ENCODE results near the gene PRR32.

Gene PRR32

DNA sequence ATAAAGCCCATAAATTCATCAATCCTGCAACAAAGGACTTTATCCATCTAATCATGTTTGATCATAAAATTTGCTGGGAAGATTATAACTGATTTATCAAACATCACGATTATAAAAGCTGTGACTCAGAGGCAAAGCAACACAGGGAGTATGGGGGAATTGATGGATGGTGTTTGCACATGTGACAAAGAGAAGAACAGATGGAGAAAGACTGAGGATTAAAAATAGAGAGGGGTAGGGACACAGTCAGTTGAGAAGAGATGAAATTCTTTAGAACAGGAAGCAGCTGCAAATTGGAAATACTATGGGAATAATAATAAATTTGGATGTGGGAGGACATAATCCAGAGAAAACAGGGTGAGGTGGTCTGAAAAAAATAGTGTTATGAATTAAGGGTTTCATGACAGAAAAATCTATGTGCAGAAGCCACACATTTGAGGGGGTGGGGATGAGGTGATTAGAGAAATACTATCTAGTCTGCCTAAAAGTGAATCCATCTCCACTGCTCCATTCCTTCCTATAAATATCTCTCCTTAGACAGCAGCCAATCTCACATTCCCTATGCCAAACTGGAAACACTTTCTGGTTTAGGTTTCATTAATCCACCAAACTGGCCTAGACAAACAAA is 6.2 kb downstream of the PRR32 start:
- TF ChIP-seq, protein P1, sequence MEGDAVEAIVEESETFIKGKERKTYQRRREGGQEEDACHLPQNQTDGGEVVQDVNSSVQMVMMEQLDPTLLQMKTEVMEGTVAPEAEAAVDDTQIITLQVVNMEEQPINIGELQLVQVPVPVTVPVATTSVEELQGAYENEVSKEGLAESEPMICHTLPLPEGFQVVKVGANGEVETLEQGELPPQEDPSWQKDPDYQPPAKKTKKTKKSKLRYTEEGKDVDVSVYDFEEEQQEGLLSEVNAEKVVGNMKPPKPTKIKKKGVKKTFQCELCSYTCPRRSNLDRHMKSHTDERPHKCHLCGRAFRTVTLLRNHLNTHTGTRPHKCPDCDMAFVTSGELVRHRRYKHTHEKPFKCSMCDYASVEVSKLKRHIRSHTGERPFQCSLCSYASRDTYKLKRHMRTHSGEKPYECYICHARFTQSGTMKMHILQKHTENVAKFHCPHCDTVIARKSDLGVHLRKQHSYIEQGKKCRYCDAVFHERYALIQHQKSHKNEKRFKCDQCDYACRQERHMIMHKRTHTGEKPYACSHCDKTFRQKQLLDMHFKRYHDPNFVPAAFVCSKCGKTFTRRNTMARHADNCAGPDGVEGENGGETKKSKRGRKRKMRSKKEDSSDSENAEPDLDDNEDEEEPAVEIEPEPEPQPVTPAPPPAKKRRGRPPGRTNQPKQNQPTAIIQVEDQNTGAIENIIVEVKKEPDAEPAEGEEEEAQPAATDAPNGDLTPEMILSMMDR (IDR thresholded peaks at IDR 0.05) = no peak

- TF ChIP-seq, protein P1 (IDR thresholded peaks at IDR 0.05) = no peak
Observed at GRCh38 chrX:126836186-126836585, 16.7 kb downstream of the PRR32 start.

DNA sequence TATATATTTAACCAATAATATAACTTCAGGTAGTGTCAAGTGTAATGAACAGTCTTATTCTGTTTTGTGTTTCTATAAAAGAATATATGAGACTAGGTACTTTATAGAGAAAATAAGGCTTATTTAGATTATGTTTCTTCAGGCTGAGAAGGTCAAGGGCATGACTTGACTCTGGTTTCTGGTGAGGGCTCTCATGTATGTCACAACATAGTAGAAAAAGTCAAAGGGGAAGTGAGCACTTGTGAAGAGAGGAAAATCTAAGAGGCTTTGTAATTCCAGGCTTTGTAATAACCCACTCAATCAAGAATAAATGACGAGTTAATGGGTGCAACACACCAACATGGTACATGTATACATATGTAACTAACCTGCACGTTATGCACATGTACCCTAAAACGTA is 27.6 kb downstream of the PRR32 start:
- TF ChIP-seq, protein P1 (IDR thresholded peaks at IDR 0.05) = no peak

DNA sequence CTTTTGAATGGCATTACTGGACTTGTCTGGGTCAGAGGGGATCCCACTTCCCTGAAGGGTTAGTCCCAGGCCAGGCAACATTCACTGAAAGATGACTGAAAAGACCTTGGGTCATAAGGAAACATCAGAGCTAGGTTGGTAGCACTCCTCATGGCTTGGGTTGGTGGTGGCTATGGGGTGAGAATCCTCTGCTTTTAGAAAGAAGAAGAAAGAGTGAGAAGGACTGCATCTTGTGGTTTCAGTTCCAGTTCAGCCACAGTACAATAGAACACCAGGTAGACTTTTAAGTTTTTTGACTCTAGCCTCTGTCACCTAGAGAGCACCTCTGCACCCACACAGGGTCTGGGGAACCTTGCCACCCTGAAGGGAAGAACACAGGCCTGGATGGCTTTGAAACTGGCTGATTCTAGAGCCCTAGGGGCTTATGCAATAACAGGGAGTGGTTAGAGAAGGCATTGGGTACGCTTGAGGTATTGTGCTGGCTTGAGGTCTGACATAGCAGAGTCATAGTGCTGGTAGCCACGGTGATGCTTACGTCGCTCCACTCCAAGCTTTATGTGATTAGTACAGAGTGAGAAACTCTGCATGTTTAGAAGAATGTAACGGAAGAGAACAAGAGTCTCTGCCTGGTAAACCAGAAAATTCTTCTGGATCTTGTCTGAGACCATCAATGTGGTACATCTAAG is 36.5 kb downstream of the PRR32 start:
- TF ChIP-seq, protein P1 (IDR thresholded peaks at IDR 0.05) = no peak
